Loucy (cell line): ENCODE measurements around the gene ZFHX3.

ENCODE experiments used
- CTCF ChIP-seq: fragments of 200-600 bp; sonication (generic); conservative IDR thresholded peaks from 2 replicates; pipeline ENCODE4 v1.5.1; 2014; ENCODE audit warnings: mild to moderate bottlenecking, antibody characterized with exemption, low read length
- EZH2phosphoT487 ChIP-seq: fragments of 200-600 bp; IDR thresholded peaks from 2 replicates; pipeline ENCODE4 v1.6.1; 2018; ENCODE audit warnings: antibody characterized with exemption, mild to moderate bottlenecking, moderate library complexity, borderline replicate concordance

GRCh38 chr16:72794319-72794718, 253.6 kb downstream of the ZFHX3 start:
- no peak for TF ChIP-seq CTCF
- no peak for TF ChIP-seq EZH2phosphoT487
